Neural progenitor cell (in vitro differentiated cells): Measurements from ENCODE around the gene COX10.

Experiments
- EZH2 ChIP-seq: fragments of 200-600 bp; sonication (generic); IDR thresholded peaks from 2 replicates; pipeline ENCODE4 v1.6.1; 2017; ENCODE audit warnings: antibody characterized with exemption, mild to moderate bottlenecking, moderate library complexity
- TF ChIP-seq, protein P1 (sequence below): fragments of 200-600 bp; sonication (generic); IDR thresholded peaks from 2 replicates; pipeline ENCODE4 v1.5.1; 2017; ENCODE audit warnings: antibody characterized with exemption, mild to moderate bottlenecking

DNA sequence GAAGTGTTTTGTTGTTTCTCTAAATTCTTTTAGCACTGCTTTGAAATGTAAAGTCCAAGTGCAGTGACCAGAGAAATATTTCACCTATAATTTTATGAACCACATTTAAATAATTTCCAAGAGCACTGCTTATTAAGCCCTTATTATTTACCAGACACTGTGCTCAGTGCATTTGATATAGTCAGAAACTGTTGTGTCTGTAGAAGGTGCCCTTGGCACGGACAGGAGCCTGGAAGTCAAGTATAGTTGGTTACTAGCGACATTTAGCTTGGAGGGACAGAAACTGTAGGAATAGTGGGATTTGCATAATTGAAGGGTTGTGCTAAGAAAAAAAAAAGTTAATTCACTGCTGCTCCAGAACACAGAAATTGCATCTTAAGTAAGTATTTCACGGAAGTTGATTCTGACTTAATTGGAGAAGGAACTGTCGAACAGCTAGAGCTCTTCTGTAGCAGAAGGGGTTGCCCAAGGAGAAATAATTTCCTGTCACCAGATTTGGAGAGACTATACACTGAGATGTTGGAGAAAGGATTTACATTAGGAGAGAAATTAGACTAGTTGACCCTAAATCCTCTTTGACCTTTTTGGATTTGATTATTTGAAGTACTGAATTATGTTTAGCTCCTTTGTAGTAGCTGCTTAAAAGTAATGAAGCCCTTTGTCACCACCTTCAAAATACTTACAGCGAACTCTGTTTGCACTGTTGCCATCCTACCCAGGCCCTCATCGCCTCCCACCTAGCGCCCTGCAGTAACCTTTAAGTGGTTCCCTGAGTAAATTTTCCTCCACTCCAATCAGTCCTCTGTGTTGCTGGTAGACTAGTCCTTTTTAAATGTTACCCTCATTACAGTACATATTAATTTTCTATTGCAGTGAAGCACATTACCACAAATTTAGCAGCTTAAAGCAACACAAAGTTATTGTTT lies 25.6 kb downstream of the COX10 start:
- TF ChIP-seq, protein P1, sequence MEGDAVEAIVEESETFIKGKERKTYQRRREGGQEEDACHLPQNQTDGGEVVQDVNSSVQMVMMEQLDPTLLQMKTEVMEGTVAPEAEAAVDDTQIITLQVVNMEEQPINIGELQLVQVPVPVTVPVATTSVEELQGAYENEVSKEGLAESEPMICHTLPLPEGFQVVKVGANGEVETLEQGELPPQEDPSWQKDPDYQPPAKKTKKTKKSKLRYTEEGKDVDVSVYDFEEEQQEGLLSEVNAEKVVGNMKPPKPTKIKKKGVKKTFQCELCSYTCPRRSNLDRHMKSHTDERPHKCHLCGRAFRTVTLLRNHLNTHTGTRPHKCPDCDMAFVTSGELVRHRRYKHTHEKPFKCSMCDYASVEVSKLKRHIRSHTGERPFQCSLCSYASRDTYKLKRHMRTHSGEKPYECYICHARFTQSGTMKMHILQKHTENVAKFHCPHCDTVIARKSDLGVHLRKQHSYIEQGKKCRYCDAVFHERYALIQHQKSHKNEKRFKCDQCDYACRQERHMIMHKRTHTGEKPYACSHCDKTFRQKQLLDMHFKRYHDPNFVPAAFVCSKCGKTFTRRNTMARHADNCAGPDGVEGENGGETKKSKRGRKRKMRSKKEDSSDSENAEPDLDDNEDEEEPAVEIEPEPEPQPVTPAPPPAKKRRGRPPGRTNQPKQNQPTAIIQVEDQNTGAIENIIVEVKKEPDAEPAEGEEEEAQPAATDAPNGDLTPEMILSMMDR, result no peak
- no peak for TF ChIP-seq EZH2
